CD4-positive, alpha-beta memory T cell (primary cell): ENCODE results near the gene ZNF407. TPM values are rescaled to one million over a fixed set of nuclear protein-coding genes. Genes with fewer than 3 reads are reported as not detected.
"Not testable (repeated sequence)": the region's sequence is repeated elsewhere in the genome, so short reads cannot be mapped to it uniquely, and the experiment has no call there.

Source experiments
- CTCF ChIA-PET: fragments of 350-600 bp; sonication (Branson Sonifier 250); formaldehyde crosslinking; loops from one replicate; lab custom pipeline; 2021; ENCODE audit warnings: inconsistent platforms; ENCODE audit not compliant: partially characterized antibody; lab: Charles Lee
- POLR2A ChIA-PET: fragments of 350-600 bp; sonication (Branson Sonifier 250); formaldehyde crosslinking; loops from one replicate; lab custom pipeline; 2021; ENCODE audit not compliant: partially characterized antibody; lab: Charles Lee
- DNase-seq, 5 donors: peaks; one replicate each; pipeline versions ENCODE4 v3.0.0 to v3.0.0-alpha.2; 2020 to 2022; ENCODE audit warnings: mixed read lengths in 1 of 5
- H3K27ac ChIP-seq: one replicate; pipeline ENCODE4 v1.7.0; 2013; ENCODE audit warnings: low read depth, low read length
- H3K27me3 ChIP-seq: 2 replicates; pipeline ENCODE4 v1.7.0; 2013; ENCODE audit warnings: mild to moderate bottlenecking, low read length, moderate library complexity; ENCODE audit not compliant: insufficient read depth
- H3K36me3 ChIP-seq: 2 replicates; pipeline ENCODE4 v1.7.0; 2013; ENCODE audit warnings: mild to moderate bottlenecking, low read length, moderate library complexity; ENCODE audit not compliant: insufficient read depth
- H3K4me1 ChIP-seq: 2 replicates; pipeline ENCODE4 v1.7.0; 2013; ENCODE audit warnings: mild to moderate bottlenecking, low read length, moderate library complexity; ENCODE audit not compliant: insufficient read depth
- H3K4me3 ChIP-seq, 2 donors: one replicate each; pipeline ENCODE4 v1.7.0; 2013; ENCODE audit warnings: low read length in 2 of 2, mild to moderate bottlenecking in 1 of 2
- H3K9me3 ChIP-seq, 2 donors: one replicate each; pipeline ENCODE4 v1.7.0; 2013; ENCODE audit warnings: low read length in 2 of 2, control low read depth in 1 of 2; ENCODE audit not compliant: control insufficient read depth in 1 of 2
- H3K27ac Mint-ChIP-seq, 7 donors: one replicate each; pipeline ENCODE4 v1.8.0; 2020 to 2021; ENCODE audit warnings: mixed read lengths in 7 of 7, mild to moderate bottlenecking in 6 of 7, inconsistent platforms in 3 of 7, moderate library complexity in 3 of 7
- H3K27me3 Mint-ChIP-seq, 2 donors: one replicate each; pipeline ENCODE4 v1.8.0; 2020 to 2021; ENCODE audit warnings: mixed read lengths in 2 of 2
- H3K36me3 Mint-ChIP-seq, 2 donors: one replicate each; pipeline ENCODE4 v1.8.0; 2020 to 2021; ENCODE audit warnings: mixed read lengths in 2 of 2, inconsistent platforms in 1 of 2, mild to moderate bottlenecking in 1 of 2
- H3K4me1 Mint-ChIP-seq, 4 donors: one replicate each; pipeline ENCODE4 v1.8.0; 2020 to 2021; ENCODE audit warnings: mixed read lengths in 4 of 4, mild to moderate bottlenecking in 1 of 4
- H3K4me3 Mint-ChIP-seq, 8 donors: one replicate each; pipeline ENCODE4 v1.8.0; 2020 to 2021; ENCODE audit warnings: mixed read lengths in 8 of 8, mild to moderate bottlenecking in 7 of 8, moderate library complexity in 6 of 8, inconsistent platforms in 3 of 8
- H3K9me3 Mint-ChIP-seq, 8 donors: one replicate each; pipeline ENCODE4 v1.8.0; 2020 to 2021; ENCODE audit warnings: mixed read lengths in 8 of 8, mild to moderate bottlenecking in 5 of 8, inconsistent platforms in 3 of 8, moderate library complexity in 1 of 8
- intact Hi-C: fragments of 100-400 bp; cut with micrococcal nuclease; formaldehyde crosslinking; loops from one replicate; pipeline ENCODE4 v1.15.1; 2023
- polyA plus RNA-seq, 2 donors: library from polyadenylated mRNA; unstranded; fragments of 300-500 nt; fragmentation: Illumina TruSeq; gene quantifications; one replicate each; pipeline ENCODE4 v1.2.3, GENCODE V29; 2021
- total RNA-seq, 2 experiments: library from RNA; stranded (reverse); gene quantifications; one replicate each; pipeline ENCODE4 v1.2.3, GENCODE V29; 2021

The ZNF407 gene
- total and polyA plus RNA-seq, 4 experiments from 2014 or later: 1.8 to 26.9 (median 15.3) TPM

GRCh38 chr18:75083131-75083530, 485.5 kb downstream of the ZNF407 start:
- Histone ChIP-seq H3K27ac (no peak overlapping the region), H3K36me3 (no peaks in the 10 kb centered on the region), H3K27me3 (no peaks in the 10 kb centered on the region), H3K4me3 (no peak overlapping the region), H3K4me1 (no peaks in the 10 kb centered on the region), H3K9me3 (no peaks in the 10 kb centered on the region)
- Mint-ChIP-seq H3K4me3 (no peak overlapping the region), H3K9me3 (peaks cover 0 to 16% (median 7%) of the 10 kb centered on the region in 8 donors), H3K27me3 (peaks cover 2 to 3% of the 10 kb centered on the region in 2 donors), H3K4me1 (no peaks in the 10 kb centered on the region), H3K36me3 (peaks cover 2 to 7% of the 10 kb centered on the region in 2 donors), H3K27ac (peak overlapping the region in 1 of 7 donors; percentile 3)
- DNase-seq: no peak
- CTCF ChIA-PET: interaction anchor here (1.2 to 1.5 kb wide), 2 partner anchors 186 to 459 kb away, joined by 3 to 5 read pairs; no protein-coding TSS in a partner anchor
- POLR2A ChIA-PET: no interaction called here
- intact Hi-C loops: no loop called here

GRCh38 chr18:75083761-75084160, 486.1 kb downstream of the ZNF407 start:
- Histone ChIP-seq H3K4me1 (no peaks in the 10 kb centered on the region), H3K27me3 (no peaks in the 10 kb centered on the region), H3K4me3 (no peak overlapping the region), H3K9me3 (no peaks in the 10 kb centered on the region), H3K27ac (no peak overlapping the region), H3K36me3 (no peaks in the 10 kb centered on the region)
- Mint-ChIP-seq H3K27ac (no peak overlapping the region), H3K4me3 (no peak overlapping the region), H3K9me3 (peaks cover 0 to 12% (median 5%) of the 10 kb centered on the region in 8 donors), H3K4me1 (no peaks in the 10 kb centered on the region), H3K27me3 (peaks cover 2 to 3% of the 10 kb centered on the region in 2 donors), H3K36me3 (peaks cover 0 to 4% of the 10 kb centered on the region in 2 donors)
- CTCF ChIA-PET: interaction anchor here (1.2 to 1.4 kb wide), 2 partner anchors 13 to 460 kb away, joined by 3 read pairs; no protein-coding TSS in a partner anchor
- DNase-seq: no peak
- POLR2A ChIA-PET: no interaction called here
- intact Hi-C loops: no loop called here

GRCh38 chr18:75085676-75086075, 488.0 kb downstream of the ZNF407 start:
- H3K4me3 Mint-ChIP-seq, H3K9me3 Mint-ChIP-seq, H3K27me3 Mint-ChIP-seq, DNase-seq, CTCF ChIA-PET, H3K27ac ChIP-seq, H3K4me1 Mint-ChIP-seq, intact Hi-C loops, H3K36me3 ChIP-seq, H3K4me3 ChIP-seq, H3K27ac Mint-ChIP-seq, H3K4me1 ChIP-seq, H3K27me3 ChIP-seq, H3K9me3 ChIP-seq, POLR2A ChIA-PET, H3K36me3 Mint-ChIP-seq: not testable (repeated sequence)

GRCh38 chr18:75086494-75087034, 488.9 kb downstream of the ZNF407 start:
- CTCF ChIA-PET: no interaction called here
- POLR2A ChIA-PET: no interaction called here
- no peaks in the 10 kb centered on the region for H3K27me3 ChIP-seq
- Mint-ChIP-seq H3K9me3 (peaks cover 0 to 4% (median 0%) of the 10 kb centered on the region in 8 donors), H3K36me3 (peaks cover 0 to 4% of the 10 kb centered on the region in 2 donors), H3K27ac (peak overlapping the region in 1 of 7 donors; percentile 43), H3K4me3 (no peak overlapping the region), H3K27me3 (peaks cover 0 to 3% of the 10 kb centered on the region in 2 donors), H3K4me1 (no peaks in the 10 kb centered on the region)
- H3K27ac ChIP-seq: no peak overlapping the region
- H3K4me3 ChIP-seq: no peak overlapping the region
- H3K4me1 ChIP-seq: no peaks in the 10 kb centered on the region
- H3K36me3 ChIP-seq: no peaks in the 10 kb centered on the region
- no peaks in the 10 kb centered on the region for H3K9me3 ChIP-seq
- no peak for DNase-seq
- intact Hi-C loops: no loop called here

GRCh38 chr18:75087119-75088020, 489.7 kb downstream of the ZNF407 start:
- Histone ChIP-seq H3K9me3 (no peaks in the 10 kb centered on the region), H3K36me3 (no peaks in the 10 kb centered on the region), H3K4me3 (no peak overlapping the region), H3K4me1 (no peaks in the 10 kb centered on the region), H3K27ac (no peak overlapping the region), H3K27me3 (no peaks in the 10 kb centered on the region)
- Mint-ChIP-seq H3K9me3 (peaks cover 0 to 4% (median 0%) of the 10 kb centered on the region in 8 donors), H3K4me3 (no peak overlapping the region), H3K4me1 (no peaks in the 10 kb centered on the region), H3K27ac (no peak overlapping the region), H3K36me3 (peaks cover 0 to 4% of the 10 kb centered on the region in 2 donors), H3K27me3 (peaks cover 0 to 2% of the 10 kb centered on the region in 2 donors)
- no peak for DNase-seq
- intact Hi-C loops: no loop called here
- CTCF ChIA-PET: no interaction called here
- POLR2A ChIA-PET: no interaction called here

- peaks cover 0 to under 1% of the 10 kb centered on the region in 2 donors for H3K36me3 Mint-ChIP-seq
- CTCF ChIA-PET: no interaction called here
- Histone ChIP-seq H3K4me1 (no peaks in the 10 kb centered on the region), H3K27ac (no peak overlapping the region), H3K27me3 (no peaks in the 10 kb centered on the region), H3K36me3 (no peaks in the 10 kb centered on the region), H3K4me3 (no peak overlapping the region), H3K9me3 (no peaks in the 10 kb centered on the region)
- intact Hi-C loops: no loop called here
- no peak overlapping the region for H3K27ac Mint-ChIP-seq
- peaks cover 0 to 2% of the 10 kb centered on the region in 2 donors for H3K27me3 Mint-ChIP-seq
- H3K4me3 Mint-ChIP-seq: no peak overlapping the region
- POLR2A ChIA-PET: no interaction called here
- H3K9me3 Mint-ChIP-seq: peaks cover 0 to 2% (median 0%) of the 10 kb centered on the region in 8 donors
- H3K4me1 Mint-ChIP-seq: no peaks in the 10 kb centered on the region
- DNase-seq: no peak
Measured at GRCh38 chr18:75088021-75088506, 490.4 kb downstream of the ZNF407 start.

GRCh38 chr18:75088622-75089211, 491.0 kb downstream of the ZNF407 start:
- CTCF ChIA-PET: no interaction called here
- Histone ChIP-seq H3K4me3 (no peak overlapping the region), H3K4me1 (no peaks in the 10 kb centered on the region), H3K9me3 (no peaks in the 10 kb centered on the region), H3K36me3 (no peaks in the 10 kb centered on the region), H3K27me3 (no peaks in the 10 kb centered on the region), H3K27ac (no peak overlapping the region)
- POLR2A ChIA-PET: no interaction called here
- intact Hi-C loops: no loop called here
- Mint-ChIP-seq H3K36me3 (no peaks in the 10 kb centered on the region), H3K4me3 (no peak overlapping the region), H3K27me3 (peaks cover 0 to 2% of the 10 kb centered on the region in 2 donors), H3K4me1 (no peaks in the 10 kb centered on the region), H3K27ac (no peak overlapping the region), H3K9me3 (peaks cover 0 to 2% (median 0%) of the 10 kb centered on the region in 8 donors)
- no peak for DNase-seq
